Astrocyte of the spinal cord (primary cell): ENCODE measurements around the gene CACFD1.
A peak's percentile ranks its signal among the peaks of the same experiment; 100 is the strongest.

ENCODE experiments used
- DNase-seq: peaks from one replicate; pipeline ENCODE4 v3.0.0; 2011; ENCODE audit warnings: low read depth, low spot score
- H3K4me3 ChIP-seq: 2 replicates; pipeline ENCODE4 v1.5.1; 2011; ENCODE audit warnings: low read depth, mild to moderate bottlenecking, low read length, moderate library complexity
- in situ Hi-C: cut with HindIII; loops from 2 replicates; pipeline ENCODE4 v1.10.0; 2017; ENCODE audit warnings: low sequenced_read_pairs
- TF ChIP-seq, protein P1 (sequence below): IDR thresholded peaks from 2 replicates; pipeline ENCODE4 v1.5.1; 2012; ENCODE audit warnings: low read depth, mild to moderate bottlenecking, low read length, inconsistent platforms

The CACFD1 gene

DNA sequence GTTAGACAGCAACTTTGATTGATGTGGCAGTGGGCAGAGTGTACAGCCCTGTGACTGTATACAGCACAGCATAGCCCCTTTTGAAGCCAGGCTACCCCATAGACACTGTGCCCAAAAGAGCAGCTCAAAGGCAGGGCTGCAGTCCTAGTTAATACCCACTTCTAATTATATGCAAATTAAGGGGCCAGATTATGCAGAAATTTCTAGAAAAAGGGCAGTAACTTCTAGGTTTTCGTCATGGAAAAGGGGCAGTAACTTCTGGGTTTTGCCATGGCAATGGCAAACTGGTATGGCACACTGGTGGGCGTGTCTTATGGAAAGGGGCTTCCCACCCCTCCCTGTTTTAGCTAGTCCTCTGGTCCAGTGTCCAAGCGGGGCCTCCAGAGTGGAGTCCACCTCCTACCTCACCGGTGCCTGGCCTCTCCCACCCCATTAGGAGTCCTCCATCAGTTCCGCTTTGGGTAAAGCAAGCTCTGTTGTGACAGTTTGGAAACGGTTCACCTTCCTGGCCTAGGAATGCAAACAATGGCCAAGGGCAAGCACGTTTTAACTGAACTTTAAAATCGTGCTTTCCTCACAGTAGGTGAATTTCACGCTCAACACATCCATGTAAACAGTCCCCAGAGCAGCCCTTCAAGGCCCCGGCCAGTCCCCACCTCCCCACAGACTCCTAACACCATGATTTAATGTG, 32.0 kb upstream of the CACFD1 start:
- TF ChIP-seq, protein P1, sequence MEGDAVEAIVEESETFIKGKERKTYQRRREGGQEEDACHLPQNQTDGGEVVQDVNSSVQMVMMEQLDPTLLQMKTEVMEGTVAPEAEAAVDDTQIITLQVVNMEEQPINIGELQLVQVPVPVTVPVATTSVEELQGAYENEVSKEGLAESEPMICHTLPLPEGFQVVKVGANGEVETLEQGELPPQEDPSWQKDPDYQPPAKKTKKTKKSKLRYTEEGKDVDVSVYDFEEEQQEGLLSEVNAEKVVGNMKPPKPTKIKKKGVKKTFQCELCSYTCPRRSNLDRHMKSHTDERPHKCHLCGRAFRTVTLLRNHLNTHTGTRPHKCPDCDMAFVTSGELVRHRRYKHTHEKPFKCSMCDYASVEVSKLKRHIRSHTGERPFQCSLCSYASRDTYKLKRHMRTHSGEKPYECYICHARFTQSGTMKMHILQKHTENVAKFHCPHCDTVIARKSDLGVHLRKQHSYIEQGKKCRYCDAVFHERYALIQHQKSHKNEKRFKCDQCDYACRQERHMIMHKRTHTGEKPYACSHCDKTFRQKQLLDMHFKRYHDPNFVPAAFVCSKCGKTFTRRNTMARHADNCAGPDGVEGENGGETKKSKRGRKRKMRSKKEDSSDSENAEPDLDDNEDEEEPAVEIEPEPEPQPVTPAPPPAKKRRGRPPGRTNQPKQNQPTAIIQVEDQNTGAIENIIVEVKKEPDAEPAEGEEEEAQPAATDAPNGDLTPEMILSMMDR, result no peak
- H3K4me3 ChIP-seq, result no peak overlapping the region
- DNase-seq, result no peak
- in situ Hi-C loops, result no loop called here

DNA sequence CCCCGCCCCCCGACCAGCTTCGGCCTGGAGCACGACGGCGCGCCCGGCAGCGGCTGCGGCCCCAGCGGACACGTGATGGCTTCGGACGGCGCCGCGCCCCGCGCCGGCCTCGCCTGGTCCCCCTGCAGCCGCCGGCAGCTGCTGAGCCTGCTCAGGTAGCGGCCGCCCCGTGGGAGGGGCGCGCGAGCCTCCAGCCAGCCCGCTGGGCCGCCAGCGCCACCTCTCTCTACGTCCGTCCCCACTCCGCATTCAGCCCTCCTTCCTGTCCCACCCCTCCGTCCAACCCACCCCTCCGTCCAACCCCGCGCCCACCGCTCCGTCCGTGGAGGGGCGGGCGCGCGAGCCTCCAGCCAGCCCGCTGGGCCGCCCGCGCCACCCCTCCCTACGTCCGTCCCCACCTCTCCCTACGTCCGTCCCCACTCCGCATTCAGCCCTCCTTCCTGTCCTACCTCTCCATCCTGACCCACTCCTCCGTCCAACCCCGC, 31.1 kb upstream of the CACFD1 start:
- H3K4me3 ChIP-seq, result no peak overlapping the region
- no peak for DNase-seq
- TF ChIP-seq, protein P1, result no peak
- in situ Hi-C loops, result no loop called here

DNA sequence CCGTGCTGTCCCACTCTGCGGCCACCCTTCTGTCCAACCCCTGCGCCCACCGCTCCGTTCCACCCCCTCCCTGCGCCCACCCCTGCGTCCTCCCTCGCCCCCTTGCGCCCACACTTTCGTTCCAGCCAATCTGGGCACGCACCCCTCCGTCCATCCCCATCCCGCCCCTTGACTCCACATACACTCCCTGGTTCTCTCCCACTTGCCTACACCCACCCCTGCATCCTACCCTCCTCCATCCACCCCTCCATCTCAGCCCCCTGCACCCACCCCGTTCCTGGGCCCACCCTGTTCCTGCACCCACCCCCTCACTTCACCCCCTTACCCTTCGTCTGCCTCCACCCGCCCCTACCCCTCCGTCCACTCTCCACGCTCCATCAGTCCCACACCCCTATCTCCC, 30.6 kb upstream of the CACFD1 start:
- no peak overlapping the region for H3K4me3 ChIP-seq
- DNase-seq, result no peak
- in situ Hi-C loops, result no loop called here
- TF ChIP-seq, protein P1, result no peak

DNA sequence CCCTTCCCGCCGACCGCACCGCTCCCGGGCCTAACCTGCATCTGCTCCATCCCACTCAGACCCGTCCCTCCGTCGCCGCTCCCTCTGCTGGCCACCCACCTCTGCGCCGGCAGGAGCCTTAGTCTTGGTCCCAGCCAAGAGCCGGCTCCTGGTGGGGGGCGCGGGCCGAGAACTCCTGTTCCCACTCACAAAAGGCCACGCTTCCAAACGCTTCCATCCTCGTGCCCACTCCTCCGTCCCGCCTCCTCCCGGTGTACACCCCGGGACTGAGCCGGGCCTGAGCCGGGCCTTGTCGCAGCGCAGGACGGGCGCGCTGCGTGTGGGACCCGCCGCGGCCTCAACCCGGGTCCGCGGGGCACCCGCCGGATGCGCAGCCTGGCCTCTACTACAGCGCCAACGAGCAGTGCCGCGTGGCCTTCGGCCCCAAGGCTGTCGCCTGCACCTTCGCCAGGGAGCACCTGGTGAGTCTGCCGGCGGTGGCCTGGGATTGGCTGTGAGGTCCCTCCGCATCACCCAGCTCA, 30.1 kb upstream of the CACFD1 start:
- in situ Hi-C loops, result no loop called here
- TF ChIP-seq, protein P1, result peak; percentile 59
- no peak for DNase-seq
- H3K4me3 ChIP-seq, result no peak overlapping the region

DNA sequence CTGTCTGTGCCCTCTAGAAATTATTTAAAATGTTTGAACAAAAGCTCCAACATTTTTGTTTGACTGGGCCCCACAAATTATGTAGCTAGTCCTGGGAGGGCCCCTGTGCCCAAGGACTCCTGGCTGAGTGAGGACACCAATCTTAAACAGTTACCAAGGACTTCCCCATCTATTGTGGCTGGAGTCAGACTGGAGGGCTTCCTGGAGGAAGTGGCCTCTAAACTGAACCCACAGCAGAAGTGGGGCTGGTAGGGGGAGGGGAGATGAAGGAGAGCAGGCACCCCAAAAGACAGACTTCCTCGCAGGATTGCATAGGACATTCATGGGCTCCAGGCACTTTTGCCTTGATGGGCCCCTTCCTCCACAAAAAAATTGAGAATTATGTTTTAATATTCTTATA, 29.5 kb upstream of the CACFD1 start:
- in situ Hi-C loops, result no loop called here

DNA sequence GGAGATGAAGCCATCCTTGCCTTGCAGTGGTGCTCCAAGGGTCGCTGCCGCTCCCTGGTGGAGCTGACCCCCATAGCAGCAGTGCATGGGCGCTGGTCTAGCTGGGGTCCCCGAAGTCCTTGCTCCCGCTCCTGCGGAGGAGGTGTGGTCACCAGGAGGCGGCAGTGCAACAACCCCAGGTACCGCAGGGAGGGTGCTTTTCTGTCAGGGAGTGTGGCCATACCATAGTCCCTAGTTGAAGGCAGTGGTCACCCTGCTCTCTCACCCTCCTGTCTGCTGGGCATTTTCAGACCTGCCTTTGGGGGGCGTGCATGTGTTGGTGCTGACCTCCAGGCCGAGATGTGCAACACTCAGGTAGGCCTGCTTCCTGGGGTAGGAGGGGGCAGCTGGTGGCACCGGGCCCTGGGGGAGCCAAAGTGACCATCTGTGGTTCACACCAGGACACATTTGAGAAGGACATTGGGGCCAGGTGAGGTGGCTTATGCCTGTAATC, 26.4 kb upstream of the CACFD1 start:
- H3K4me3 ChIP-seq, result no peak overlapping the region
- DNase-seq, result no peak
- TF ChIP-seq, protein P1, result no peak
- in situ Hi-C loops, result no loop called here

More for the DNA sequence above, 29.5 kb upstream of the CACFD1 start:
- DNase-seq, result no peak
- TF ChIP-seq, protein P1, result no peak
- H3K4me3 ChIP-seq, result no peak overlapping the region
